GM11168 (cell line): ENCODE results near the gene SLC22A5.
"Not testable (repeated sequence)": the region's sequence is repeated elsewhere in the genome, so short reads cannot be mapped to it uniquely, and the experiment has no call there.

Experiments
- in situ Hi-C: fragments of 300-500 bp; cut with MboI; formaldehyde crosslinking; loops from one replicate; pipeline ENCODE4 v1.12.0; 2022; ENCODE audit warnings: low sequenced_read_pairs; ENCODE audit not compliant: unreplicated experiment

SLC22A5 gene

DNA sequence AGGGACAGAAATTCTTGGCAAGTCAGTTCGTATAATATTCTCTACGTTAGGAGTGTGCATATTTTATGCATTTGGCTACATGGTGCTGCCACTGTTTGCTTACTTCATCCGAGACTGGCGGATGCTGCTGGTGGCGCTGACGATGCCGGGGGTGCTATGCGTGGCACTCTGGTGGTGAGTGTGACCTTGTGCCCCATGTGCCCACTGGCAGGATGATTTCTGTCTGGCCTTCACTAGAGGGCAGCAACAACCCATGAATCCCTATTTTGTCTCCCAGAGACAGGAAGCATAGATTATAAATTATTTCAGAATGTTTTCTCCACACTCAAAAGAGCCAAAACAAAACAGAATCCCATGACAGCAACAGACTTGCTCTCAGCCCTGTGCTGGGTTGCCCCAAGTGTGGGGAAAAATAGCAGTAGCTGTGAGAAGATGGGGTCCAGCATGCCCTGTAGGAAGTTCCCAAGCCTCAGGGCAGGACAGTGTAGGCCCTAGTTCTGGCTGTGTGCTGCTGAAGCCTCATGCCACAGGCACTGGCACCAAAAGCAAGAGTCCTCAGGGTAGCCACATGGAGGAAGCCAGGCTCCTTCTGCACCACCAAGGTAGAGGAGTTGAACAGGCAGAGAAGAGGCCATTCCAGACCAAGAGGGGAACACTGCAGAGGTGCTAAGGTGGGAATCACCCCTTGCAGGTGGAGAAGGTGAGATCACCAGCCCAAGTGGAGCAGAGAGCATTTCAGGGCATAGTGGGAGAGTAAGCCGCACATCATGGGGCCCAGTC, 16.0 kb downstream of the SLC22A5 start:
- in situ Hi-C loops: loop anchor here (10.0 kb wide), 1 partner anchor 439 kb away; no protein-coding TSS in a partner anchor

DNA sequence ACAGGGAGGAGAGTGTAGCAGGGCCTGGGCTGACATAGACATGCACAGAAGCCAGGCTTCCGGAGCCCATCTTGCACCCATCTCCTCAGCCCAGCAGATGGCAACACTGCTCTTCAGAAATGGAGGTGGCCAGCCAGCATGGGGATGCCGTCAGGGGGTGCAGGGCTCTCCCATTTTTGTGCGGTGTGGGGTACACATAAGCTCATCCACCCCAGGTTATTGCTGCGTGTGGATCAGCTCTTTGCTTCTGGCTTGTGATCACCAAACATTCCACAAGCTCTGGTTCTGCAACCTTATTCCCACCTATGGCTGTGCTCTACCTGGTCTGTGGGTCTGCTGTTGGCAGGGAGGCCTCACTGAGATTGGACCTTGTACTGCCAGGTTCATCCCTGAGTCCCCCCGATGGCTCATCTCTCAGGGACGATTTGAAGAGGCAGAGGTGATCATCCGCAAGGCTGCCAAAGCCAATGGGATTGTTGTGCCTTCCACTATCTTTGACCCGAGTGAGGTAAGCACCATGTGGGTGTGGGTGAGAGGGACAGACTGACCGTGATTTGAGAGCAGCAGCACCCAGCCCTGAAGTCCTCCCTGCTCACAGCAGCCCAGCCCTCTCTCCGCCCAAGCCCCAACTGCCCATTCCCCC, 17.3 kb downstream of the SLC22A5 start:
- in situ Hi-C loops: loop anchor here (10.0 kb wide), 1 partner anchor 438 kb away; no protein-coding TSS in a partner anchor

- in situ Hi-C loops: loop anchor here (10.0 kb wide), 1 partner anchor 437 kb away; no protein-coding TSS in a partner anchor
These were observed 18.2 kb downstream of the SLC22A5 start for GRCh38 chr5:132387640-132388117.

DNA sequence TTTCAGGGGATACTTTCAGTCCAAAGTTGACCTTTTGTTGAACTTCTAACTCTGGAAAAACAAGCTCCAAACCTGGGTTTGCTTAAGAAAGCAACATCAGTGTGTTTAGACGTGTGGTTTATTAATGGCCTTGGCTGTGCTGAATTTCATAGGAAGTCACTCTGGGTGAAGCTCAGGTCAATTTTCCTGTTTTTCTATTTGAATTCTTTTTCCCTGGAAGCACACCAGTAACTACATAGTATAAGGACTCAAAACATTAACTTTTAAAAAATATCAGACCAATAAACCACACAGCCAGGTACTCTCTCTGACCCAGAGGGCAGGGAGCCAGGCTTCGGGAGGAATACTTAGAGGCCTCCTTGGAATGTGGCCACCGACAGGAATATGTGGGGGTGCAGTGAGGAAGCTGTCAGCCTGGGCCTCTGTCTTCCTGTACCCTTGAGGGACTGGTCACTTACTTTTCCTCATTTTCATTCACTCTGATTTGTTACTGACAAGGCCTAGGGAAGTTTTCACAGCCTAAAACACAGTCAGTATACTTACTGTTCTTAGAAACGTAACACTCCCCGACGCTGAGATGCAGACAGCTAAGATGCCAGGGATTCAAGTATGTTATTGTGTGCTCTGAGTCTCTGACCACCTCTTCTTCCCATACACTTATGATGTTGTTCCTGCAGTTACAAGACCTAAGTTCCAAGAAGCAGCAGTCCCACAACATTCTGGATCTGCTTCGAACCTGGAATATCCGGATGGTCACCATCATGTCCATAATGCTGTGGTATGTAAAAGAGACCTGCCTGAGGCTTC, 18.9 kb downstream of the SLC22A5 start:
- in situ Hi-C loops: loop anchor here (10.0 kb wide), 1 partner anchor 436 kb away; no protein-coding TSS in a partner anchor

- in situ Hi-C loops: loop anchor here (10.0 kb wide), 1 partner anchor 436 kb away; no protein-coding TSS in a partner anchor
These were observed 19.5 kb downstream of the SLC22A5 start for GRCh38 chr5:132389051-132389331.

GRCh38 chr5:132389585-132390286, 20.2 kb downstream of the SLC22A5 start:
- in situ Hi-C loops: loop anchor here (10.0 kb wide), 1 partner anchor 435 kb away; no protein-coding TSS in a partner anchor

GRCh38 chr5:132391247-132391646, 21.7 kb downstream of the SLC22A5 start:
- in situ Hi-C loops: no loop called here

GRCh38 chr5:132391870-132392269, 22.4 kb downstream of the SLC22A5 start:
- in situ Hi-C loops: no loop called here

DNA sequence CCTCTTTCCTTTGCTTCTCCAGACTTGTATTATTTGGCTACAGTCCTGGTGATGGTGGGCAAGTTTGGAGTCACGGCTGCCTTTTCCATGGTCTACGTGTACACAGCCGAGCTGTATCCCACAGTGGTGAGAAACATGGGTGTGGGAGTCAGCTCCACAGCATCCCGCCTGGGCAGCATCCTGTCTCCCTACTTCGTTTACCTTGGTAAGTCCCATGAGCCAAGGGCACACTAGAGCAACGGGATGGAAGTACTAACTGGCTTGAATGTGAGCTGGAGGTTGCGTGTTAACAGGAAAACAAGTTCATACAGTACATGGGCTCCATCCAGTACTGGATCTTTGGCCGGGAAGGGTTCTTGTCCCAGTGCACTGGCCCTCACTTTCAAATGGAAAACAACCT, 22.9 kb downstream of the SLC22A5 start:
- in situ Hi-C loops: no loop called here

GRCh38 chr5:132392978-132393825, 23.7 kb downstream of the SLC22A5 start:
- in situ Hi-C loops: no loop called here

GRCh38 chr5:132394667-132395259, 25.3 kb downstream of the SLC22A5 start:
- in situ Hi-C loops: no loop called here

GRCh38 chr5:132396589-132397031, 27.1 kb downstream of the SLC22A5 start:
- in situ Hi-C loops: no loop called here

DNA sequence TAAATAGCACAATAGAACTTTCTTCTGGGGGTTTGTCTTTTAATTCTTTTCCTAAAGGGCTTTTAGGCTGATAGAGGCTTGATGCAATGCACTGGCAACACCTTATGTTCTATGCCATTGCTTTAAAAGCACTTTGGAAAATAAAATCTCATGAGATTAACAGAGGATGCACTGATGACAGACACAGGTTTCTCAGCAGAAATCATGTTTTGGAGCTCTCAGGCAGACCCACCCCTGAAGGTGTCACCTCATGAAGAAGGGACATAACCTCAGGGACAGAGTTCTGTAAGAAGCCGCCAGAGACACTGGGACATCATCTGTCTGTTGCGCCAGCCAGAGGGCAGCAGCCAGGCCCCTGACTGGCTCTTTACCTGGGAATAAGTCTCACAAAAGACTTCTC, 27.7 kb downstream of the SLC22A5 start:
- in situ Hi-C loops: no loop called here

DNA sequence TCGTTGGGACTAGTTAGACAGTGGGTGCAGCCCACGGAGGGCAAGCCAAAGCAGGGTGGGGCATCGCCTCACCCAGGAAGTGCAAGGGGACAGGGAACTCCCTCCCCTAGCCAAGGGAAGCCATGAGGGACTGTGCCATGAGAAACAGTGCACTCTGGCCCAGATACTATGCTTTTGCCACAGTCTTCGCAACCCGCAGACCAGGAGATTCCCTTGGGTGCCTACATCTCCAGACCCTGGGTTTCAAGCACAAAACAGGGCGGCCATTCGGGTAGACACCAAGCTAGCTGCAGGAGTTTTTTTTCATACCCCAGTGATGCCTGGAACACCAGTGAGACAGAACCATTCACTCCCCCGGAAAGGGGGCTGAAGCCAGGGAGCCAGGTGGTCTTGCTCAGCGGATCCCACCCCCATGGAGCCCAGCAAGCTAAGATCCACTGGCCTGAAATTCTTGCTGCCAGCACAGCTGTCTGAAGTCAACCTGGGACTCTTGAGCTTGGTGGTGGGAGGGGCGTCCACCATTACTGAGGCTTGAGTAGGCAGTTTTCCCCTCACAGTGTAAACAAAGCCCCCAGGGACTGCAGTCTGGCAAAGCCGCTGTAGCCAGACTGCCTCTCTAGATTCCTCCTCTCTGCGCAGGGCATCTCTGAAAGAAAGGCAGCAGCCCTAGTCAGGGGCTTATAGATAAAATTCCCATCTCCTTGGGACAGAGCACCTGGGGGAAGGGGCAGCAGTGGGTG, 28.6 kb downstream of the SLC22A5 start:
- in situ Hi-C loops: not testable (repeated sequence)

DNA sequence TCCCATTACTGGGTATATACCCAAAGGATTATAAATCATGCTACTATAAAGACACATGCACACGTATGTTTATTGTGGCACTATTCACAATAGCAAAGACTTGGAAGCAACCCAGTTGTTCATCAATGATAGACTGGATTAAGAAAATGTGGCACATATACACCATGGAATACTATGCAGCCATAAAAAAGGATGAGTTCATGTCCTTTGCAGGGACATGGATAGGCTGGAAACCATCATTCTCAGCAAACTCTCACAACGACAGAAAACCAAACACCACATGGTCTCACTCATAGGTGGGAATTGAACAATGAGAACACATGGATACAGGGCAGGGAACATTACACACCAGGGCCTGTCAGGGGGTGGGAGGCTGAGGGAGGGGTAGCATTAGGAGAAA, 34.5 kb downstream of the SLC22A5 start:
- in situ Hi-C loops: not testable (repeated sequence)

DNA sequence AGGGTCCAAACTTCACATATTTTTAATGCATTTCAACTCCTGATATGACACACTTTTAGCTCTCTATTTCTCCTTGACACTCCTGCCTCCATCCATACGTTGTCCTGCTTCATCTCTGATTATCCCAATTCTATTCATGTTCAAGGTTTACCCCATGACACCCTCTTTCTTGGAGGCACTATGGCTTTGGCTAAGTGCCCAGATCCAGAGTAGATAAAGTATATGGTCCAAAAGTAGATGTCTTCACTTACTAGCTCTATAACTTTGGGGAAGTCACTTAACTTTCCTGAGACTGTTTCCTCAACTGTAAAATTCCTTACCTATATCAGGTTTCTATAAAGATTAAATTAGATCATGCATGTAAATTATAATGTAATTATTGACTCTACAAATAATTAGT, 36.1 kb downstream of the SLC22A5 start:
- in situ Hi-C loops: no loop called here

- in situ Hi-C loops: no loop called here
These were observed 36.8 kb downstream of the SLC22A5 start for GRCh38 chr5:132406144-132406783.

DNA sequence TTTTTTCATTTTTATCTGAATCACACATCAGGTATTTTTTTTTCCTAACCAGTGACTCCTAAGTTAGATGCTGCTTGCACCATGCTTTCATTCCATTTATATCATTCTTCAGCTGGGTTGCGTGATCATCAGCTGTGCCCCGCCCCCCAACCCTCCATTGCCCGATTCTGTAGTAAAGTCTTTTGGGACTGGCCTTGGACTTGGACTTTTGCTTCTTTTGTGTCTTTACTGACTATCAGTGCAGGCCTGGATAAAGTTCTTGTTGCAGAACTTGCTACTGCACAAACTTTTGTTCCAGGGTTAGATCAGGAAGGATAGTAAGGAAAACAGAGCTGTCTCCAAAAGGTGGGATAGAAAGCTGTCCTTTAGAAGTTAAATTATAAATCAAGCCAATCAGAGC, 38.5 kb downstream of the SLC22A5 start:
- in situ Hi-C loops: no loop called here
